ENCODE data around the gene PRRT2.

Gene PRRT2

DNA sequence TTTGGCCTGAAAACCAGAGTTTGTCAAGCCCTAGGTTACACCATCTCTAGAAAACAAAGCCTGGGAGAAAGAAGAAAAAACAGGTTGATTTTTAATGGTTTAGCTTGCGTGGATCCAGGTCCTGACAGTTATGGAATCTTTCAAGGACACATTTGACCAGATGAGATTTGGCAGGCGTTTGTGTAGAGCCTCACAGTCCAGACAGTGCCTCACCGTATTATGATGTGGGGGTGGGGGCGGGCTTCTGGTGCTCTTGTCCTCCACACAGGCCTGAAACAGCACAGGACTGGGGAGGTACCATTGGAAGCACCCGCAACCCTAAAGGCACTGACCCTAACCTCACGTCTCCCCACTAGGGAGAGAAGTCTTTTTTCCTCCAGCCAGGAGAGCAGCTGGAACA lies 27.8 kb downstream of the PRRT2 start:
- Histone ChIP-seq H3K4me1 (ENCODE audit: control insufficient read depth, insufficient read depth, low read length) (no peaks in the 10 kb centered on the region), H3K27me3 (ENCODE audit: control insufficient read depth, insufficient read depth, low read length) (no peaks in the 10 kb centered on the region), H3K27ac (ENCODE audit: low read length) (no peak overlapping the region), H3K36me3 (ENCODE audit: control insufficient read depth, insufficient read depth, low read length) (no peaks in the 10 kb centered on the region), H3K9me3 (ENCODE audit: control insufficient read depth, insufficient read depth, low read length) (no peaks in the 10 kb centered on the region), H3K4me3 (ENCODE audit: low read length) (no peak overlapping the region)
- WGBS (ENCODE audit: insufficient coverage, insufficient read length), result no CpG with 5 or more reads among the region's 6 CpGs
- no peak for DNase-seq (ENCODE audit: low read depth, low spot score)

- Histone ChIP-seq H3K27me3 (ENCODE audit: control insufficient read depth, insufficient read depth, low read length) (no peaks in the 10 kb centered on the region), H3K4me1 (ENCODE audit: control insufficient read depth, insufficient read depth, low read length) (no peaks in the 10 kb centered on the region), H3K9me3 (ENCODE audit: control insufficient read depth, insufficient read depth, low read length) (no peaks in the 10 kb centered on the region), H3K36me3 (ENCODE audit: control insufficient read depth, insufficient read depth, low read length) (no peaks in the 10 kb centered on the region), H3K4me3 (ENCODE audit: low read length) (no peak overlapping the region), H3K27ac (ENCODE audit: low read length) (no peak overlapping the region)
- no peak for DNase-seq (ENCODE audit: low read depth, low spot score)
- no CpG with 5 or more reads among the region's 10 CpGs for WGBS (ENCODE audit: insufficient coverage, insufficient read length)
These were observed 28.2 kb downstream of the PRRT2 start for GRCh38 chr16:29840240-29840639.

GRCh38 chr16:29841631-29842030 lies 29.6 kb downstream of the PRRT2 start:
- Histone ChIP-seq H3K27ac (ENCODE audit: low read length) (no peak overlapping the region), H3K4me3 (ENCODE audit: low read length) (no peak overlapping the region), H3K4me1 (ENCODE audit: control insufficient read depth, insufficient read depth, low read length) (no peaks in the 10 kb centered on the region), H3K9me3 (ENCODE audit: control insufficient read depth, insufficient read depth, low read length) (no peaks in the 10 kb centered on the region), H3K36me3 (ENCODE audit: control insufficient read depth, insufficient read depth, low read length) (no peaks in the 10 kb centered on the region), H3K27me3 (ENCODE audit: control insufficient read depth, insufficient read depth, low read length) (no peaks in the 10 kb centered on the region)
- DNase-seq (ENCODE audit: low read depth, low spot score), result no peak
- WGBS (ENCODE audit: insufficient coverage, insufficient read length), result no CpG with 5 or more reads among the region's 23 CpGs

DNA sequence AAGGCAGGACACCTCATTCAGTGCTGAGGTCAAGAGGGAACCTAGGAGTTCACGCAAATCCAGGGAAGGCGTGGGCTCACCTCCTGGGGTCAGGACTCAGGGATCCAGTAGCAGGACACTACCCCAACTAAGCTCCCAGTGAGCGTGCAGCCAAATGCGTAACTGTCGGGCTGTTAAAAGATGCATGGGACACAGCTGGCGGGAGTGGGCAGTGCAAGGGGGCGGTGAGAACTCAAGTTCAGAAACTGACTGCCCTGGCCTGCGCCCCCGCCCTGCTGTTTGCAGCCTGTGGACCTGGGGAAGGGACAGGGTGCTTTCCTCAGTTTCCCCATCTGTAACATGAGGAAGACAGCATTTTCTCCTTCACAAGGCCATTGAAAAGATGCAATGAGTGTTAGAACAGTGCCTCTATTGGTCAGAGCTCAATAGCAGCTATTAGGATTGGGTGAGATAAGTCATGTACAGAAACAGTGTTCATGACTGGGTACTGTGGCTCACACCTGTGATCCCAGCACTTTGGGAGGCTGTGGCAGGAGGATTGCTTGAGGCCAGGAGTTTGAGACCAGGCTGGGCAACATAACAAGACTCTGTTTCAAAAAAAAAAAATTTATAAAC lies 30.8 kb downstream of the PRRT2 start:
- H3K9me3 ChIP-seq (ENCODE audit: control insufficient read depth, insufficient read depth, low read length), result no peaks in the 10 kb centered on the region
- H3K27ac ChIP-seq (ENCODE audit: low read length), result no peak overlapping the region
- DNase-seq (ENCODE audit: low read depth, low spot score), result no peak
- H3K4me3 ChIP-seq (ENCODE audit: low read length), result no peak overlapping the region
- H3K27me3 ChIP-seq (ENCODE audit: control insufficient read depth, insufficient read depth, low read length), result no peaks in the 10 kb centered on the region
- no peaks in the 10 kb centered on the region for H3K36me3 ChIP-seq (ENCODE audit: control insufficient read depth, insufficient read depth, low read length)
- no peaks in the 10 kb centered on the region for H3K4me1 ChIP-seq (ENCODE audit: control insufficient read depth, insufficient read depth, low read length)
- no CpG with 5 or more reads among the region's 9 CpGs for WGBS (ENCODE audit: insufficient coverage, insufficient read length)

GRCh38 chr16:29843931-29844330 lies 31.9 kb downstream of the PRRT2 start:
- WGBS (ENCODE audit: insufficient coverage, insufficient read length), result no CpG with 5 or more reads among the region's 8 CpGs
- H3K9me3 ChIP-seq (ENCODE audit: control insufficient read depth, insufficient read depth, low read length), result no peaks in the 10 kb centered on the region
- no peak overlapping the region for H3K4me3 ChIP-seq (ENCODE audit: low read length)
- H3K4me1 ChIP-seq (ENCODE audit: control insufficient read depth, insufficient read depth, low read length), result no peaks in the 10 kb centered on the region
- DNase-seq (ENCODE audit: low read depth, low spot score), result no peak
- H3K27ac ChIP-seq (ENCODE audit: low read length), result no peak overlapping the region
- H3K27me3 ChIP-seq (ENCODE audit: control insufficient read depth, insufficient read depth, low read length), result no peaks in the 10 kb centered on the region
- no peaks in the 10 kb centered on the region for H3K36me3 ChIP-seq (ENCODE audit: control insufficient read depth, insufficient read depth, low read length)

DNA sequence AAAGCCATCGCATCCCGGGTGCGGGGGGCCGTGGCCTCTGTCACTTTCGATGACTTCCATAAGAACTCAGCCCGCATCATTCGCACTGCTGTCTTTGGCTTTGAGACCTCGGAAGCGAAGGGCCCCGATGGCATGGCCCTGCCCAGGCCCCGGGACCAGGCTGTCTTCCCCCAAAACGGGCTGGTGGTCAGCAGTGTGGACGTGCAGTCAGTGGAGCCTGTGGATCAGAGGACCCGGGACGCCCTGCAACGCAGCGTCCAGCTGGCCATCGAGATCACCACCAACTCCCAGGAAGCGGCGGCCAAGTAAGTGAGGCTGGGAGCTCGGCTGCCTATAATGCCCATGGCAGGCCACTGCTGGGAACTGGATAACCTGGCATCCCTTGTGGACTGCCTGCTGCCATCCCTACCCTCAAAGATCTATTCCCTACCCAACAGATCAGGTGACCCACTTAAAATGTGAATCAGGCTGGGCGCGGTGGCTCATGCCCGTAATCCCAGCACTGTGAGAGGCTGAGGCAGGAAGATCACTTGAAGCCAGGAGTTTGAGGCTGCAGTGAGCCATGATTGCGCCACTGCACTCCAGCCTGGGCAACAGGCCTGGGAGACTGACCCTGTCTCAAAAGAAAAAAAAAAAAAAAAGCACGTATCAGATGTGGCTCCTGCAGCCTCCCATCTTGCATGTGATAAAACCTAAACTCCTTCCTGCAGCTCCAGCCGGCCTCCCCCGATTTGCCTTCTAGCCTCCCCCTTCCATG lies 32.8 kb downstream of the PRRT2 start:
- WGBS (ENCODE audit: insufficient coverage, insufficient read length), result no CpG with 5 or more reads among the region's 28 CpGs
- no peaks in the 10 kb centered on the region for H3K9me3 ChIP-seq (ENCODE audit: control insufficient read depth, insufficient read depth, low read length)
- no peaks in the 10 kb centered on the region for H3K36me3 ChIP-seq (ENCODE audit: control insufficient read depth, insufficient read depth, low read length)
- H3K27me3 ChIP-seq (ENCODE audit: control insufficient read depth, insufficient read depth, low read length), result no peaks in the 10 kb centered on the region
- H3K4me3 ChIP-seq (ENCODE audit: low read length), result no peak overlapping the region
- no peak for DNase-seq (ENCODE audit: low read depth, low spot score)
- no peaks in the 10 kb centered on the region; the same call in 1 of the 2 replicates for H3K4me1 ChIP-seq (ENCODE audit: control insufficient read depth, insufficient read depth, low read length)
- no peak overlapping the region for H3K27ac ChIP-seq (ENCODE audit: low read length)

- no CpG with 5 or more reads among the region's 18 CpGs for whole genome bisulfite sequencing (ENCODE audit: insufficient coverage, insufficient read length)
- no peaks in the 10 kb centered on the region; the same call in 1 of the 2 replicates for H3K4me1 ChIP-seq (ENCODE audit: control insufficient read depth, insufficient read depth, low read length)
- H3K27me3 ChIP-seq (ENCODE audit: control insufficient read depth, insufficient read depth, low read length), result no peaks in the 10 kb centered on the region
- no peaks in the 10 kb centered on the region for H3K36me3 ChIP-seq (ENCODE audit: control insufficient read depth, insufficient read depth, low read length)
- H3K4me3 ChIP-seq (ENCODE audit: low read length), result no peak overlapping the region
- H3K27ac ChIP-seq (ENCODE audit: low read length), result no peak overlapping the region
- DNase-seq (ENCODE audit: low read depth, low spot score), result no peak
- no peaks in the 10 kb centered on the region for H3K9me3 ChIP-seq (ENCODE audit: control insufficient read depth, insufficient read depth, low read length)
These were observed 33.7 kb downstream of the PRRT2 start for GRCh38 chr16:29845656-29846055.

DNA sequence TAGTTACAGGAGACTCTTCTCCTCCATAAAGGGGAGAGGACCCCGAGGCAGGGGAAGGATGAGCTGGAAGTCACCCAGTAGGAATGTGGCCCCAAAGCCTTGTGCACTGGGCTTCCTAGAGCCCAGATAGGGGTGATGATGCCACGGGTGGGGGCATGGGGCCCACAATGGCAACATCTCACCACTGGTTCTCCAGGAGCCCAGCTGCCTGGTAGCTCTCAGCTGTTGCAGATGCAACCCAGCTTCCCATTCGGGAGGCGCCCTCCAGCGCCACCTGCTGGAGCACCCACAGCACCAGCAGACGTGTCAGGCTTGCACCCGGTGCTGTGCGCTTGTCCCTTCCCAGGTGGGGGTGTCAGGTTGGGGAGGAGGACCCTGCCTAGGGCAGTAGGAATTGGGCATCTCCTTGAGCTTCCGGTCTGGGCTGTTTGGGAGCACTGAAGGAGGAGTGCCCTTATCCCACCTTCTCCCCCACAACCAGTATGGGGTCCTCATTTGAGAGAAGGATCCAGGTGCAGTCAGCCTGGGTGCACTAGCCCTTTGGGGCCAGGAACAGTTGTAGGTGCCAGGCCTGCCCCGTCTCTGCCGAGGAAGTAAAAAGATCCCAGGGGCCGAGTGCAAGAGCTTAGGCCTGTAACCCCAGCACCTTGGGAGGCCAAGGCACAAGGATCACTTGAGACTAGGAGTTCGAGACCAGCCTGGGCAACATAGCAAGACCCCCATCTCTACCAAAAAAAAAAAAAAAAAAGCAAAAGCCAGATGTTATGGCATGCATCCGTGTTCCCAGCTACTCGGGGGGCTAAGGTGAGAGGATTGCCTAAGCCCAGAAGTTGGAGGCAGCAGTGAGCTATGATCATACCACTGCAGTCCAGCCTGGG lies 36.7 kb downstream of the PRRT2 start:
- peak; percentile 33 for DNase-seq (ENCODE audit: low read depth, low spot score)
- WGBS (ENCODE audit: insufficient coverage, insufficient read length), result no CpG with 5 or more reads among the region's 15 CpGs

DNA sequence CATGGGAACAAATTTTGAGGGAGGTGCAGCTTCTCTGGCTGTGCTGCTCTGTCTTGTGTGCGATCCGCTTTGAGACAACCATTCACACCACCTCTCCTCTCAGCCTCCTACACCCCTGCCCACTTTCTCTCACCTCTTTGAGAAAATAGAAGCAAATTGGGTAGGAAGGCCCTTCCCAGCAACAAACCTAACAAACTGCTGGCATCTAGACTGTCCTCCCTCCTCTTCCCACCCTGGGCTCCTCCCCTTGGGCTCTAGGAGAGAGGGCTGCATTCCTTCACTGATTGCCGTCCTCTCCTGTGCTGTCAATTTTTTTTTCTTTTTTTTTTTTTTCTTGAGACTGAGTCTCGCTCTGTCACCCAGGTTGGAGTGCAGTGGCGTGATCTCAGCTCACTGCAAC lies 37.5 kb downstream of the PRRT2 start:
- no peaks in the 10 kb centered on the region; the same call in 1 of the 2 replicates for H3K4me1 ChIP-seq (ENCODE audit: control insufficient read depth, insufficient read depth, low read length)
- H3K36me3 ChIP-seq (ENCODE audit: control insufficient read depth, insufficient read depth, low read length), result no peaks in the 10 kb centered on the region
- no peak for DNase-seq (ENCODE audit: low read depth, low spot score)
- WGBS (ENCODE audit: insufficient coverage, insufficient read length), result no CpG with 5 or more reads among the region's 5 CpGs
- no peaks in the 10 kb centered on the region for H3K27me3 ChIP-seq (ENCODE audit: control insufficient read depth, insufficient read depth, low read length)
- H3K27ac ChIP-seq (ENCODE audit: low read length), result no peak overlapping the region
- H3K9me3 ChIP-seq (ENCODE audit: control insufficient read depth, insufficient read depth, low read length), result no peaks in the 10 kb centered on the region
- no peak overlapping the region for H3K4me3 ChIP-seq (ENCODE audit: low read length)

More for the DNA sequence above, 36.7 kb downstream of the PRRT2 start:
- H3K4me3 ChIP-seq (ENCODE audit: low read length), result no peak overlapping the region
- no peak overlapping the region for H3K27ac ChIP-seq (ENCODE audit: low read length)
- H3K27me3 ChIP-seq (ENCODE audit: control insufficient read depth, insufficient read depth, low read length), result no peaks in the 10 kb centered on the region
- no peaks in the 10 kb centered on the region; the same call in 1 of the 2 replicates for H3K4me1 ChIP-seq (ENCODE audit: control insufficient read depth, insufficient read depth, low read length)
- no peaks in the 10 kb centered on the region for H3K36me3 ChIP-seq (ENCODE audit: control insufficient read depth, insufficient read depth, low read length)
- H3K9me3 ChIP-seq (ENCODE audit: control insufficient read depth, insufficient read depth, low read length), result no peaks in the 10 kb centered on the region

GRCh38 chr16:29850998-29851397 lies 39.0 kb downstream of the PRRT2 start:
- Histone ChIP-seq H3K4me3 (ENCODE audit: low read length) (no peak overlapping the region), H3K9me3 (ENCODE audit: control insufficient read depth, insufficient read depth, low read length) (no peaks in the 10 kb centered on the region), H3K4me1 (ENCODE audit: control insufficient read depth, insufficient read depth, low read length) (no peaks in the 10 kb centered on the region; the same call in 1 of the 2 replicates), H3K27me3 (ENCODE audit: control insufficient read depth, insufficient read depth, low read length) (no peaks in the 10 kb centered on the region), H3K27ac (ENCODE audit: low read length) (no peak overlapping the region), H3K36me3 (ENCODE audit: control insufficient read depth, insufficient read depth, low read length) (no peaks in the 10 kb centered on the region)
- no CpG with 5 or more reads among the region's 3 CpGs for WGBS (ENCODE audit: insufficient coverage, insufficient read length)
- no peak for DNase-seq (ENCODE audit: low read depth, low spot score)

Data from iPS DF 6.9 (cell line).